ENCODE data around the gene CSNK2A2. TPM values are rescaled to one million over a fixed set of nuclear protein-coding genes. Genes with fewer than 3 reads are reported as not detected.

CSNK2A2 gene
- total RNA-seq, 2 experiments from 2014 or later, result 49.0 to 51.0 TPM

DNA sequence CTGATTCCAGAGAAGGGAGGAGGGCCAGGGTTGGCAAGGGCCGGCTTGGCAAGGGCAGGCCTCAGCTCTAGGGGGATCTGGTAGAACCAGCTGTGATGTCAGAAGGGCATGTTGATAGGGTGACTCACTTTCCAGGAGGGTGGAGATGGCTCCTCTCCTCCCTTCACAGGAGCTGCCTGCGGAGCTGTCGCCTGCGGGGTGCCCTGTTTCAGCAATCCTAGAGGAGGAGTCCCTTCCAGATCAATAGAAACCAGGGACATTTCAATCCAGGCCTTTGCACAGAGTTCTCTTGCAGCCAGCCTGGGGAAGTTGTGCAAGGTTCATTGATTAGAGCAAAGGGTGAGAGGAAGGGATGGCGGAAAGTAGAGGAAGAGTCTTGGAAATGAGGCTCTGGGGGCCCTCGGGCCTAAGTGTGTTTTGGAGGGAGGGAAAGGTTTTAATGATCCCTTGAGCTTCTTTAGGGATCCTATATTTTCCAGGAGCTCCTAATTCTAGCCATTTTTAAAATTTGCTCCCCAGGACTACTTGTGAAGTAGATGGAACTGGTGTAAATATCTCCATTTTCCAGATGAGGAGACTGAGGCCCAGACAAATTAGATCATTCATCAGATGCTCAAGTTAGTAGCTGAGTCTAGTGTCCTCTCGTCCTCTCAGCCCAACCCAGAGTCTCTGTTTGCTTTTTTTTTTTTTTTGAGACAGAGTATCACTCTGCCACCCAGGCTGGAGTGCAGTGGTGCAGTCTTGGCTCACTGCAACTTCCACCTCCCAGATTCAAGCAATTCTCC is 24.8 kb upstream of the CSNK2A2 start:
- ATAC-seq (ENCODE audit: poor library complexity), result no peak
- H3K9me3 Mint-ChIP-seq, result no peaks in the 10 kb centered on the region
- Histone ChIP-seq H3K9me3 (ENCODE audit: control insufficient read depth in 1 of 2, insufficient read depth in 1 of 2, low read length in 2 of 2) (no peaks in the 10 kb centered on the region), H3K27ac (ENCODE audit: low read depth in 1 of 2, low read length in 2 of 2) (no peak overlapping the region), H3K4me3 (ENCODE audit: low read length) (no peak overlapping the region), H3K27me3 (ENCODE audit: control insufficient read depth in 1 of 2, insufficient read depth in 2 of 2, low read length in 2 of 2) (peaks cover 3% of the 10 kb centered on the region in 2 experiments), H3K4me1 (ENCODE audit: insufficient read depth, low read length) (no peaks in the 10 kb centered on the region), H3K36me3 (ENCODE audit: insufficient read depth, low read length) (no peaks in the 10 kb centered on the region)
- H3K4me3 Mint-ChIP-seq, result no peak overlapping the region
- no peaks in the 10 kb centered on the region for H3K36me3 Mint-ChIP-seq (ENCODE audit: low read depth)
- intact Hi-C loops (cut with DNase I, micrococcal nuclease), result no loop called here
- POLR2A ChIA-PET, result no interaction called here
- CTCF ChIA-PET, result no interaction called here
- TF ChIP-seq, protein P1, sequence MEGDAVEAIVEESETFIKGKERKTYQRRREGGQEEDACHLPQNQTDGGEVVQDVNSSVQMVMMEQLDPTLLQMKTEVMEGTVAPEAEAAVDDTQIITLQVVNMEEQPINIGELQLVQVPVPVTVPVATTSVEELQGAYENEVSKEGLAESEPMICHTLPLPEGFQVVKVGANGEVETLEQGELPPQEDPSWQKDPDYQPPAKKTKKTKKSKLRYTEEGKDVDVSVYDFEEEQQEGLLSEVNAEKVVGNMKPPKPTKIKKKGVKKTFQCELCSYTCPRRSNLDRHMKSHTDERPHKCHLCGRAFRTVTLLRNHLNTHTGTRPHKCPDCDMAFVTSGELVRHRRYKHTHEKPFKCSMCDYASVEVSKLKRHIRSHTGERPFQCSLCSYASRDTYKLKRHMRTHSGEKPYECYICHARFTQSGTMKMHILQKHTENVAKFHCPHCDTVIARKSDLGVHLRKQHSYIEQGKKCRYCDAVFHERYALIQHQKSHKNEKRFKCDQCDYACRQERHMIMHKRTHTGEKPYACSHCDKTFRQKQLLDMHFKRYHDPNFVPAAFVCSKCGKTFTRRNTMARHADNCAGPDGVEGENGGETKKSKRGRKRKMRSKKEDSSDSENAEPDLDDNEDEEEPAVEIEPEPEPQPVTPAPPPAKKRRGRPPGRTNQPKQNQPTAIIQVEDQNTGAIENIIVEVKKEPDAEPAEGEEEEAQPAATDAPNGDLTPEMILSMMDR (IDR thresholded peaks at IDR 0.05), result no peak
- H3K27ac Mint-ChIP-seq, result no peak overlapping the region
- peaks cover 23% of the 10 kb centered on the region for H3K27me3 Mint-ChIP-seq
- DNase-seq, result no peak
- no peaks in the 10 kb centered on the region for H3K4me1 Mint-ChIP-seq (ENCODE audit: low read depth)

DNA sequence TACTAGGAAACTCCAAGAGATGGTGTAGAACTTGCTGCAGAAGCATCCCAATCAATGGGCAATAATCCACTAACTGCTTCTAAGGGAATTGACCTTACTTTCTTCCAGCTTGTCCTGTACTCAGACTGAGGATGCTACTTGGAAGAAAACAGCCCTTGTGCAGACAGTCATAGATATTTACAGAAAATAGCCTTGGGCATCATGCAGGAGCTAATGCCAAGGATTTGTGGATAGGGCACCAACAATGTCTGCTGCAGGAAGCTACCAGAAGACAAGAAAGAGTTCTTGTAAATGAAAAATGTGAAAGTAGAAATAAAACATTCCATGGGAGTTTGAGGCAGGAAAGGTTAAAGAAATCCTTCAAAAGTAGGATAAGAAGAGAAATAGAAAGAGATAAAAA is 21.5 kb upstream of the CSNK2A2 start:
- H3K9me3 ChIP-seq (ENCODE audit: control insufficient read depth in 1 of 2, insufficient read depth in 1 of 2, low read length in 2 of 2), result no peaks in the 10 kb centered on the region
- TF ChIP-seq, protein P1 (IDR thresholded peaks at IDR 0.05), result no peak
- H3K4me1 ChIP-seq (ENCODE audit: insufficient read depth, low read length), result no peaks in the 10 kb centered on the region
- H3K27me3 Mint-ChIP-seq, result peaks cover 28% of the 10 kb centered on the region
- ChIA-PET POLR2A (no interaction called here), CTCF (no interaction called here)
- no peaks in the 10 kb centered on the region for H3K36me3 ChIP-seq (ENCODE audit: insufficient read depth, low read length)
- H3K4me3 ChIP-seq (ENCODE audit: low read length), result no peak overlapping the region
- H3K36me3 Mint-ChIP-seq (ENCODE audit: low read depth), result no peaks in the 10 kb centered on the region
- intact Hi-C loops (cut with DNase I, micrococcal nuclease), result no loop called here
- H3K9me3 Mint-ChIP-seq, result peaks cover 3% of the 10 kb centered on the region
- no peak overlapping the region for H3K4me3 Mint-ChIP-seq
- H3K4me1 Mint-ChIP-seq (ENCODE audit: low read depth), result no peaks in the 10 kb centered on the region
- no peak for DNase-seq
- no peak overlapping the region for H3K27ac Mint-ChIP-seq
- H3K27ac ChIP-seq (ENCODE audit: low read depth in 1 of 2, low read length in 2 of 2), result no peak overlapping the region
- ATAC-seq (ENCODE audit: poor library complexity), result no peak
- peaks cover 3 to 6% of the 10 kb centered on the region in 2 experiments for H3K27me3 ChIP-seq (ENCODE audit: control insufficient read depth in 1 of 2, insufficient read depth in 2 of 2, low read length in 2 of 2)

DNA sequence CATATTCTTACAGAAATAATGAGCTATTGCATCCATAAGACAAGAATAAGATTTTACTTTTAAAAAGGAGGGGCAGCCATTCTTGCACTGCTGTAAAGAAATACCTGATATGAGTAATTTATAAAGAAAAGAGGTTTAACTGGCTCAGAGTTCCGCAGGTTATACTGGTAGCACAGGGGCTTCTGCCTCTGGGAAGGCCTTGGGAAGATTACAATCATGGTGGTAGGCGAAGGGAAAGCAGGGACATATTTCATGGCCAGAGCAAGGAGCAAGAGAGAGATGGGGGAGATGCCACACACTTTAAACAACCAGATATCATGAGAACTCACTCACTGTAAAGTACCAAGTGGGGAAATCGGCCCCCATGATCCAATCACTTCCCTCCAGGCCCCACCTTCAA is 20.9 kb upstream of the CSNK2A2 start:
- Mint-ChIP-seq H3K4me1 (ENCODE audit: low read depth) (no peaks in the 10 kb centered on the region), H3K9me3 (peaks cover 3% of the 10 kb centered on the region), H3K36me3 (ENCODE audit: low read depth) (no peaks in the 10 kb centered on the region), H3K27me3 (peaks cover 27% of the 10 kb centered on the region), H3K27ac (no peak overlapping the region), H3K4me3 (no peak overlapping the region)
- Histone ChIP-seq H3K4me1 (ENCODE audit: insufficient read depth, low read length) (no peaks in the 10 kb centered on the region), H3K4me3 (ENCODE audit: low read length) (no peak overlapping the region), H3K27ac (ENCODE audit: low read depth in 1 of 2, low read length in 2 of 2) (no peak overlapping the region), H3K9me3 (ENCODE audit: control insufficient read depth in 1 of 2, insufficient read depth in 1 of 2, low read length in 2 of 2) (no peaks in the 10 kb centered on the region), H3K27me3 (ENCODE audit: control insufficient read depth in 1 of 2, insufficient read depth in 2 of 2, low read length in 2 of 2) (peaks cover 3 to 6% of the 10 kb centered on the region in 2 experiments), H3K36me3 (ENCODE audit: insufficient read depth, low read length) (no peaks in the 10 kb centered on the region)
- intact Hi-C loops (cut with DNase I, micrococcal nuclease), result no loop called here
- ChIA-PET CTCF (no interaction called here), POLR2A (no interaction called here)
- DNase-seq (no peak), ATAC-seq (ENCODE audit: poor library complexity) (no peak)
- TF ChIP-seq, protein P1 (IDR thresholded peaks at IDR 0.05), result no peak
